ENCODE results near the gene MARK4.

The MARK4 gene

DNA sequence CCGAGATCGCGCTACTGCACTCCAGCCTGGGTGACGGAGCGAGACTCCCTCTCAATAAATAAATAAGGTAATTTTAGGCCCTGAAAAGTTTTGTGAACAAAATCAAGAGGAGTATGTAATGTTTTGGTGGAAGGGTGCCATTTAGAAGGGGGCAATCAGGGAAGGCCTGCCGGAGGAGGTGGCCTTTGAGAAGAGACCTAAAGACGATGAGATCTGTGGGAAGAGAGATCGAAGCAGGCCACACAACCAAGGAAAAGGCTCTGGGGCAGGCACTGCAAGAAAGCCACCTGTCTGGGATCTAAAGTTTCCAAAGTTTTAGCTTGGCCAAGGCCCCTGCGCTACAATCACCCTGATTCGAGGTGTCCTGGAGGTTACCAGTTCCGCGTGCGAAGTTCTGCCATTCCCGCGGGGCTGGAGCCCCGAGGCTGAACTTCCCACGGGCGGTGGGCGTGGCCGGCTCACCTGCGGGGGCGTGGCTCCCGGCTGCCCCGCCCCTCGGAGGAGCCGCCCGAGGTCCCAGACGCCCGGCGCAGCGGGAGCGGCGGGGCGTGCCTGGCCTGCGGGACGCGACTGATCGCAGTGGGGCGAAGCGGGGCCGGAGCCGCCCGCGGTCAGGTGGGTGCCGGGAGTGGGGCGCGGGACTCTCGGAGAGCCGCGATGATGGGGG lies 89.3 kb downstream of the MARK4 start, which contains the start of gene KLC3:
TSS of gene KLC3 (plus strand) at position 519 of the 667 bp plus-strand sequence. CDS start 4,792 bp downstream, outside the sequence.
- no peak for DNase-seq (ENCODE audit: low read depth)

GRCh38 chr19:45340899-45341453 lies 89.9 kb downstream of the MARK4 start:
- DNase-seq (ENCODE audit: low read depth), result no peak

DNA sequence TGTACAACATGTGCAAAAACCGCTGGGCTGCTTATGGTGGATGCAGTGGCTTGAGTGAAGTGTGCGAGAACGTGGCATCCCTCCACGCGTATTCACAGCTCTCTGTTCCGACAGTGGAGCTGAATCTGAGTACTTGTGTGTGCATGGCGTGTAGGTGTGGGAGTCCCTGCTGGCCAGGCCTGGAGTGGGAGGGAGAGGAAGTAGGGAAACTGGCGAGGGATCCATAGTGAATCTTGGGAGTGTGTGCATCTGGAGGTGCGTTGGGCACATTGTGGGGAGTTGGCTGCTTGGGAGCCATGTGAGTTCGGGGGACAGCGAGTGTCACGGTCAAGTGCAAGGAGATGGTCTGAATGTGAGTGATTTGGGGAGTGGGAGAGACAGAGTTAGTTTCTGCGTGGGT lies 91.8 kb downstream of the MARK4 start:
- no peak for DNase-seq (ENCODE audit: low read depth)

GRCh38 chr19:45344621-45345505 lies 93.8 kb downstream of the MARK4 start:
- DNase-seq (ENCODE audit: low read depth), result no peak

DNA sequence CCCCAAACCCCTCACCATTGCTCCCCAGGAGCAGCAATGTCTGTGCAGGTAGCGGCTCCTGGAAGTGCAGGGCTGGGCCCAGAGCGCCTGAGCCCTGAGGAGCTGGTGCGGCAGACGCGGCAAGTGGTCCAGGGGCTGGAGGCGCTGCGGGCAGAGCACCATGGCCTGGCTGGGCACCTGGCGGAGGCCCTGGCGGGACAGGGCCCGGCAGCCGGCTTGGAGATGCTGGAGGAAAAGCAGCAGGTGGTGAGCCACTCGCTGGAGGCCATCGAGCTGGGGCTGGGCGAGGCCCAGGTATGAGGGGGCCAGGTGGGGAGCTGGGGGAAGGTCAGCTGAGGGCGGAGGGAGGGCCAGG lies 94.4 kb downstream of the MARK4 start:
- no peak for DNase-seq (ENCODE audit: low read depth)

GRCh38 chr19:45346449-45346848 lies 95.4 kb downstream of the MARK4 start:
- no peak for DNase-seq (ENCODE audit: low read depth)

- no peak for DNase-seq (ENCODE audit: low read depth)
Observed at GRCh38 chr19:45347570-45348366, 96.7 kb downstream of the MARK4 start.

GRCh38 chr19:45348367-45349125 lies 97.5 kb downstream of the MARK4 start:
- no peak for DNase-seq (ENCODE audit: low read depth)

DNA sequence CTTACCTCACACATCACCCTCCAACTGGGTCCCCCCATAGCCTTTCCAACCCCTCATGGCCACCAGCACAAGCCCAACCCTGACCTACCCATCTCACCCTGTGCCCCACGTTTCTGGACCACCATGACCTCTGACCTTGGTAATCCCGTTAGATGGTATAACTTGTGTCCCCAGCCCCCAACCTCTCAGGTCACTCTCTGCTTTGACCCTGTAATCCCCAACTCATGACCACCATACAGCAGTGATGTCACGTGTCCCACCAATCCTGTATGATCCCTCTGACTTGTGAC lies 98.0 kb downstream of the MARK4 start:
- no peak for DNase-seq (ENCODE audit: low read depth)

- DNase-seq (ENCODE audit: low read depth), result no peak
Observed at GRCh38 chr19:45349430-45349941, 98.4 kb downstream of the MARK4 start.

GRCh38 chr19:45350477-45351058 lies 99.5 kb downstream of the MARK4 start:
- DNase-seq (ENCODE audit: low read depth), result no peak

- no peak for DNase-seq (ENCODE audit: low read depth)
Observed at GRCh38 chr19:45351401-45351952, 100.4 kb downstream of the MARK4 start.

GRCh38 chr19:45352062-45352461 lies 101.0 kb downstream of the MARK4 start:
- no peak for DNase-seq (ENCODE audit: low read depth)

GRCh38 chr19:45352471-45352870 lies 101.4 kb downstream of the MARK4 start:
- no peak for DNase-seq (ENCODE audit: low read depth)

GRCh38 chr19:45352914-45353796 lies 102.1 kb downstream of the MARK4 start:
- no peak for DNase-seq (ENCODE audit: low read depth)

GRCh38 chr19:45354241-45354842 lies 103.3 kb downstream of the MARK4 start:
- no peak for DNase-seq (ENCODE audit: low read depth)
